Left hindlimb (tissue), 1 donor: Measurements from ENCODE around the gene UGT1A6.

Source experiments
- DNase-seq: peaks from one replicate; pipeline ENCODE4 v3.0.0-alpha.2; 2018

UGT1A6 gene

DNA sequence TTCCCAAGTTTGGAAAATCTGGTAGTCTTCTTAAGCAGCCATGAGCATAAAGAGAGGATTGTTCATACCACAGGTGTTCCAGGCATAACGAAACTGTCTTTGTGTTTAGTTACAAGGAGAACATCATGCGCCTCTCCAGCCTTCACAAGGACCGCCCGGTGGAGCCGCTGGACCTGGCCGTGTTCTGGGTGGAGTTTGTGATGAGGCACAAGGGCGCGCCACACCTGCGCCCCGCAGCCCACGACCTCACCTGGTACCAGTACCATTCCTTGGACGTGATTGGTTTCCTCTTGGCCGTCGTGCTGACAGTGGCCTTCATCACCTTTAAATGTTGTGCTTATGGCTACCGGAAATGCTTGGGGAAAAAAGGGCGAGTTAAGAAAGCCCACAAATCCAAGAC, 79.5 kb downstream of the UGT1A6 start:
- no peak for DNase-seq

DNA sequence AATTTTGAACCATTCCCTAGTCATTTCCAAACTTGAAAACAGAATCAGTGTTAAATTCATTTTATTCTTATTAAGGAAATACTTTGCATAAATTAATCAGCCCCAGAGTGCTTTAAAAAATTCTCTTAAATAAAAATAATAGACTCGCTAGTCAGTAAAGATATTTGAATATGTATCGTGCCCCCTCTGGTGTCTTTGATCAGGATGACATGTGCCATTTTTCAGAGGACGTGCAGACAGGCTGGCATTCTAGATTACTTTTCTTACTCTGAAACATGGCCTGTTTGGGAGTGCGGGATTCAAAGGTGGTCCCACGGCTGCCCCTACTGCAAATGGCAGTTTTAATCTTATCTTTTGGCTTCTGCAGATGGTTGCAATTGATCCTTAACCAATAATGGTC, 79.9 kb downstream of the UGT1A6 start:
- DNase-seq = no peak

DNA sequence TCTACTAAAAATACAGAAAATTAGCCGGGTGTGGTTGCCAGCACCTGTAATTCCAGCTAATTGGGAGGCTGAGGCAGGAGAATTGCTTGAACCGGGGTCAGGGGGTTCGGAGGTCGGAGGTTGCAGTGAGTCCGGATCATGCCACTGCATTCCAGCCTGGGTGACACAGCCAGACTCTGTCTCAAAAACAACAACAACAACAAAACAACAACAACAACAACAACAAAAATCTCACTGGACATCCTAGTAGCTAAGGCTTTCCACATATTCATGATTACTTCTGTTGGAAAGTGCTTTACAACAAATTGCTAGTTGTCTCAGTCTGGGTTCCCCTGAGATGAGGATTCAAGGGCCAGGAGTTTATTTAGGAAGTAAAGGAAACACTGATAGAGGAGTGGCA, 81.2 kb downstream of the UGT1A6 start:
- DNase-seq = no peak

GRCh38 chr2:233775414-233775813, 82.7 kb downstream of the UGT1A6 start:
- DNase-seq = no peak

DNA sequence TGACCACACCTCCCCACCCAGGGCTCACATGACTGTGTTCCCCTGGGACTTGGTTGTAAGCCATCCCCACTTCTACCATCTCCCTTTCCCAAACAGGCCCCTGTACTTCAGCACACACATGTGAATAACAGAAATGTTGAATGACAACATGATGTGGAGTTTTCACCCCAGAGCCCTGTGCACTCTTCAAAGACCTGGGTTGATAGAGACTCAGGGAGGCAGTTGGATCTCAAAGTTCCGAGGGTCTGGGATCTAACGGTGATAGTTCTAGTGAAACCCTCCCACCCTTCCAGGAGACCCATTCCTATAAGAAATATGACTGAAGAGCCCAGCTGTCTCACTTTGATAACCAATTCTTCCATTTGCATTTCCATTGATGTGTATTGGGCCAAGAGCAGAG, 85.3 kb downstream of the UGT1A6 start, which contains the start of gene MROH2A:
Gene MROH2A, plus strand, starts transcription at position 301 of the 400 bp plus-strand sequence. CDS start 1,029 bp downstream, outside the sequence.
- no peak for DNase-seq

DNA sequence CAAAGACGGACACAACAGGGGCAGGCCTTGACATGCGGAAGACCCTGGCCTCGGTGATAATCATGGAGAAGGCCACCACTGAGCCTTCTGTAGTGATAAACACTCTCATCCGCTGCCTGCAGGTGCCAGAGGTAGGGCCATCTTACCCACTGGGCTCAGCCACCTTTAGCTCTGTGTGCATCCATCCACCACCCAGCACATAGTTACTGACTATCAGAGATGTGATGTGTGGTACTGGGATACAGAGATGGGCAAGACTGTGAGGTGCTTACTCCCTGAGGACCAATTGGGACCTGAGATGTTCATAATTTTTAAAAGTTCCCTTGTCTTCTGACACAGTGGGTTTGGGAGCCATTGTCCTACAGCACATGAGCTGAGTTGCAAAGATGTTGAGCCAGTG, 87.0 kb downstream of the UGT1A6 start:
- no peak for DNase-seq

DNA sequence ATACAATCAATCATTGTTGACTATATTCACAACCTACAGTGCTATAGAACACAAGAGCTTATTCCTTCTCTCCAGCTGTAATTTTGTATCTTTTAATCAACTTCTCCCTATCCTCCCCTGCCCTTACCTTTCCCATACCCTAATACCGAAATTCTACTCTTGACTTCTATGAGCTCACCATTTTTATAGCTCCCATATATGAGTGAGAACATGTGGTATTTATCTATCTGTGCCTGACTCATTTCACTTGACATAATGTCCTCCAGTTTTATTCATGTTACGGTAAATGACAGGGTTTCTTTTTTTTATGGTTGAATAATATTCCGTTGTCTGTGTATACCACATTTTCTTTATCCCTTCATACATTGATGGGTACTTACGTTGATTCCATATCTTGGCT, 88.1 kb downstream of the UGT1A6 start:
- no peak for DNase-seq

DNA sequence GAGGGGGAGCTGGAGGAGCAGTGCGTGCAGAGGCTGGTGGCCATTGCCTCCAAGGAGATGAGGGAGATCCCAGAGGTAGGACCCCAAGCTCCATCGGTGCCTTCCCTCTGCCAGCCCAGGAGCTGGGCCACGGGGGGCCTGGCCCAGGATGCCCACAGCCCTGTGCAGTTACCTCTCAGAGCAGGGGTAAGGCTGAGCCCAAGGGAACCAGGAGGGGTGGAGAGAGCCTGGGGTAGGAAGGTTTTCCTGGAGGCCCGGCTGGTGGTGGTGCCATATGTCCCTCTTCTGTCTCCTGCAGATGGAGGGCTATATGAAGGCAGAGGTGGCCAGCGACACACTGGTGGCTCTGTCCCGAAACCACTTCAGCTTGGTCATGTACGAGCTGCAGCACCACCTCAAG, 96.9 kb downstream of the UGT1A6 start:
- DNase-seq = no peak

DNA sequence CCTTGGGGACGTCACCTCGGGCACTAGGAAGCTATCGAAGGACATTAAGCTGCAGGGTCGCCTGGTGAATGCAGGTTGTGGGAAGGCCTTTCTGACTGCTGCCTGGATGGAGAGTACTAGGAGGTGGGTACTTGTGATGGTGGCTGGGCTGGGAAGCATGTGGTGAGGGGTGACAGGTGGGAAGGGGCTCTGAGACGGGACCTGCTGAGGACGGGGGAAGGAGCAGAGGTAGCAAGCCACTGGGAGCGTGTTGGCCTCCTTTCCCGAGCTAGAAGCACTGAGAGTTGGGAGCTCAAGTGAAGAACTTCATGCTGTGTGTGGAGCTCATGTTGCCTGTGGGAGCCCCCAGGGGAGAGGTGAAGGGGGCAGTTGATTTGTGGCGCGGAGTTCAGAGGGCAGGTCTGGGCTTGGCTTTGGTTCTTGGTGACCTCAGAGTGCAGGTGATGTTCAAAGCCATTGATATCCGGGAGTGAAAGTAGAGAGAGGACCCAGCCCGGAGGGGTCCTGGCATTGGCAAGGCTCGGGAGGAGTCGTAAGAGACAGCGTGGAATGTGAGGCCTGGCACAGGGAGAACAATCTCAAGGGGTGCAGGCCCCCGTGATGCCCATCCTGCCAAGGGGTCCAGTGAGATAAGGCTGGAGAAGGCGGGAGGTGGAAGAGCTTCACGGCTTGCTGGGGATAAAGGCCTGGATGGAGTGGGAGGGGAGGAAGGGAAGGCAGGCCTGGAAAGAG, 98.6 kb downstream of the UGT1A6 start:
- DNase-seq = no peak

GRCh38 chr2:233791883-233792329, 99.2 kb downstream of the UGT1A6 start:
- DNase-seq = no peak

DNA sequence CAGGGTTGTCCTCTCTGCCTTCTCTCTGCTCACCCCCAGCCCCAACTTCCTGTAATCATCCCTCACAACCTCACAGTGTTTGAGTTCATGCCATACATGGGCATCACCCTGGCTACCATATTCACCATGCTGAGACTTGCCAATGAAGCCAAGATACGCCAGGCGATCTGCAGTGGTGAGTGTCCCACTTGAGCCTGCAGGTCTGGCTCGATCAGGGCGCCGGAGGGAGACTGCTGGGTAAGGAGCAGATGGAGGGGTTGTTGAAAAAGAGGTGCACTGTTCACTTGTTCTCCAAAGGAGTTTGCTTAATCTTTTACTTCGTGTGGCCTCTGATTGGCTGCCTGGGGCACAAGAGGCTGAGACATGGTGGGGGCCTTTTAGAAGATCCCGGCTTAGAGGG, 100.0 kb downstream of the UGT1A6 start:
- DNase-seq = no peak

DNA sequence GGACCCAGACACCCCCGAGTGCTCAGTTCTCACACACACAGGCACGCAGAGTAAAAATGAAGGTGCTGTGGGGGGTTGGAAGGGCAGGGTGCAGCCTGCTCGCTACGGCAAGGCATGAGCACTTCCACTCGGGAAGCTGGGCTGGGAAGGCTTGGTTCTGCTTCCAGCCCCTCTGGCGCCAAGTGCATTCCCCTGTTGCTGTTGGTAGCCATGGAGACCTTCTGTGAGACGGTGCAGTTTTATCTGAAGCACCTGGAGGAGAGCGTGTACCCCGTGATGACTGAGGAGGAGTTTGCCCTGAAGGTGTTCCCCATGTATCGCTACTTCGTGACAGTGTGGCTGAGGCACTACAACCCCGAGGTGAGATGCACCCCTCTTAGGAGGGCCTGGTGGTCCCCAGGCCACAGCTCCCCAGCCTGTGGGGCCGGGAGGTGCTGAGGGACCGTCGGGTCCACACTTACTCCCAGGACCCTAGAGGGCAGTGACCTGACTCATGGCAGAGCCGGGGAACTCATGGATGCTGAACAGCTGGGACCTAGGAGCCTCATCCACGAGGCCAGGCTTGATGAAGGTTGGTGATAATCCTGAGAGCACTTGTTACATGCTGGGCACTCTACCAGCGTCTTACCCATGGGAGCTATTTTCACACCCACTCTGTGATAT, 100.9 kb downstream of the UGT1A6 start:
- DNase-seq = no peak

DNA sequence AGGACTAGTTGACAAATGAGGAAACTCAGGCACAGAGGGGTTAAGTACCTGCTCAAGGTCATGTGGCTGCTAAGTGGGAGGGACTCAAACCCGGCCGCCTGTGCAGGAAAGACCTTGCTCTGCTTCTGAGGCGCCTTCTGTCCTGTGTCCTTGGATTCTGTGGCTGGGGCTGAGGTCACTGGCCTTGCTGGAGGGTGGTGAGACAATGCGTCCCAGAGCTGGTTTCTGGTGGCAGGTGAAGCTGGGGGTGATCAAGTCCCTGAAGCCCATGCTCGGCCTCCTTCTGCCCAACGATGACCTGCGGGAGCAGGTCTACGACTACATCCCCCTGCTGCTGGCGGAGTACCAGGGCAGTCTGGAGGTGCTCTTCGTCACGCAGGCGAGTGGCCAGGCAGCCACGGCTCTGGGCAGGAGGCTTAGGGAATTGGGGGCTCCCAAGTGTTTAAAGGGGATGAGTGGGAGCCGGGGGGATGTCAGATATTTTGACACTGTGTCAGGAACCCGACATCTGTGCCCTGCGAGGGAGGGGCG, 101.5 kb downstream of the UGT1A6 start:
- DNase-seq = no peak

DNA sequence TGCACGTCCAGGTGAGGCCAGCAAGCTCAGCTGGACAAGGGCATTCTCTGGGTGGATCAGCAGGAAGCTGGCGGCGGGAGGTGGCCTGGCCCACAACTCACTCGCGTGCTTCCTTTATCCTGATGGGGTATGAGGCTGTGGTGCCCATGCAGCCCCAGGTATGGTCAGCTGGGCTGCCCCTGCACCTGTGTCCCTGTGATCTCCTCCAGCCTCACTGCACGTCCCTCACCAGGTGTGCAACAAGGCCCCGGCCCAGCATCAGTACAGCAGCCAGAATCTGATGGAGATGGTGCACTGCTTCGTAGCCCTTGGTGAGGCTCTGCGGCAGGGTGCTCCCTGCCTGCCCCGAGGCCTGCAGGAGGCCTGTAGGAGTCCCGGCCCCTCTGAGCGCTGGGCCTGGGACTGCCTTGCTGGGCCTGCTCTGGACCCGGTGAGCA, 103.1 kb downstream of the UGT1A6 start:
- no peak for DNase-seq

DNA sequence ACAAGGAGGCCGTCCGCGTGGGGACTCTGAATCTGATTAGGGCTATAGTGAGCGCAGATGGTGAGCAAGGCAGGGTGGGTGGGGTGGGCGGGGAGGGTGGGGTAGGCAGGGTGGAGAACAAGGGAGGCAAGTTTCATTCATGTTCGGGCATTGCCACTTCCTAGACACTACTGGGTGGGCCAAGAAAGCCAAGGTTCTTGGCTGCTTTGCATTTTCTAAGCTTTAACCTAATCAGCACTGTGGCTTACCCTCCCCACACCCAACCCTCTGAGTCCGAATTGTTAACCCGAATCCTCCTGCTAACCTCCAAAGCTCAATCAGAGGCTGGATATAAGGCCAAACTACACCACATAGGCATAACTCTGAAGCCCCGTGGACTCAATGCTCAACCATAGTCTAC, 103.6 kb downstream of the UGT1A6 start:
- DNase-seq = no peak

DNA sequence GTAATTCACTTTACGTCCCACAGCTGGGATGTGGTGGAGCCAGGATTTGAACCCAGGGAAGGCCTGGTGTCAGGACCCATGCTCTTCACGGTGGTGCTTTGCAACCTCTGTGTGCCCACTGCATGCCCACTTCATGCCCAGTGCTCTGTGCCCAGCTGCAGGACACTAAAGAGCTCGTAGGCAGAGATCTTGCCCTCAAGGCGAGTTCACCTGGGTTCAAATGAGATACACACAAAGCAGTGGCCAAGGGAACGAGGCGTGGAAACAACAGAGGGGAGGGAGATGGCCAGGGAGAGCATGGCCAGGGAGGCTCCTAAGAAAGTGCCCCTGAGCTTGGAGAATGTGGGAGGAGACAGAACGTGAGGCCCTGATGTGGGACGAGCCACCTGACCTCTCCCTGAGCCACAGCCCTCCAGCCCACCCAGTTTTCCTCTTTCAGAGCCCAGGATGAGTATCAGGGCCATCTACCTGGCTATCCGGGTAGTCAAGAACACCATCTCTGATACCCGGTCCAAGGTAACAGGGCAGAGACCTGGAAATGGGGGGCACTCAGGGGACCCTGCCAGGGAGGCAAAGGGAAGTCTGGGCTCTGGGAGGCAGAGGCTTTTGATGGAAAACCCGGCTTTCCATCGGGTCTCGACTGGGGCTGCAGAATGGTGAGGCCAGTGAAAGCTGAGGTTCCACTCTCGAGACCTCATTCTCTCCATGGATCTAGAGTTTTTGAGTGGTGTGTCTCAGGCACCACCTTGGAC, 105.8 kb downstream of the UGT1A6 start:
- DNase-seq = no peak

GRCh38 chr2:233799087-233799665, 106.5 kb downstream of the UGT1A6 start:
- DNase-seq = no peak

GRCh38 chr2:233799716-233800115, 107.0 kb downstream of the UGT1A6 start:
- no peak for DNase-seq

GRCh38 chr2:233800208-233800607, 107.5 kb downstream of the UGT1A6 start:
- no peak for DNase-seq

GRCh38 chr2:233801357-233802131, 108.9 kb downstream of the UGT1A6 start:
- no peak for DNase-seq

DNA sequence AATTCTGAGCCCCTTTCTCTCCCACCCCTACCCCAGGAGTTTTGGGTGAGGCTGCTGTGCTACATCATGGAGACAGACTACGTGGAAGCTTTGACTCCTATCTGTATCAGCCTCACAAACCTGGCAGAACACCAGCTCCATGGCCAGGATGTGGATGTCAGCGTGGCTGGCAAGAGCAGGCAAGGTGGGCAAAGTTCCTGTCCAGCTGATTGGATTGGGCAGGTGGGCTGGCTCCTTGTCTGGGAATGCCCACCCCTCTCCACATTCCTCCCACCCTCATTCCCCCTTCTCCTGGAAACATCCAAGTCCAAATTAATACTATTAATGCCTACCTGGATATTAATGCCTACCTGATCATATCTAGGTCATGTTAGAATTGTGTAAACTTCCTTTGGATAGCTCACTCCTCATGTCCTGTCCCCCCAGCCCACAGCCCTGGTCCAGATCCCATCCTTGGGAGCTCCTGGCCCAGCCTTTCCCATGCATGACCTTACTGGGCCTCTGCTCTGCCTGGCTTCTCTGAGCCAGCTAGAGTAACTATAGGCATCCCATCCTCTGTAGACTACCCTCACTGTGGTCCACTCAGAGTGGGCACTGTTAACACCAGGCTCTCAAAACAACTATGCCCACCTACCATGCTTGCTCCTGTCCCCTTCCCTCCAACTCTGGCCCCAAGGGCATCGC, 109.6 kb downstream of the UGT1A6 start:
- no peak for DNase-seq
